HG02798 (cell line): ENCODE data around the gene GNAQ.
"Not testable (repeated sequence)": the region's sequence is repeated elsewhere in the genome, so short reads cannot be mapped to it uniquely, and the experiment has no call there.

Experiments
- ATAC-seq: cut with Tn5 transposase; IDR thresholded peaks from one replicate; pipeline ENCODE4 v1.9.1; 2021; ENCODE audit warnings: mild to moderate bottlenecking; ENCODE audit not compliant: unreplicated experiment, poor library complexity

The GNAQ gene

GRCh38 chr9:77725820-77726219 is 305.8 kb downstream of the GNAQ start:
- ATAC-seq: no peak

GRCh38 chr9:77725046-77725694 is 306.4 kb downstream of the GNAQ start:
- no peak for ATAC-seq

- ATAC-seq: not testable (repeated sequence)
These were observed 310.5 kb downstream of the GNAQ start for GRCh38 chr9:77721156-77721555.

- ATAC-seq: no peak
These were observed 312.3 kb downstream of the GNAQ start for GRCh38 chr9:77719321-77719720.

- ATAC-seq: not testable (repeated sequence)
These were observed 313.3 kb downstream of the GNAQ start for GRCh38 chr9:77718298-77718640.

- ATAC-seq: not testable (repeated sequence)
These were observed 313.9 kb downstream of the GNAQ start for GRCh38 chr9:77717608-77718297.

- ATAC-seq: no peak
These were observed 317.5 kb downstream of the GNAQ start for GRCh38 chr9:77714077-77714549.

- no peak for ATAC-seq
These were observed 319.0 kb downstream of the GNAQ start for GRCh38 chr9:77712533-77713130.

- no peak for ATAC-seq
These were observed 320.5 kb downstream of the GNAQ start for GRCh38 chr9:77710965-77711648.

- ATAC-seq: no peak
These were observed 321.3 kb downstream of the GNAQ start for GRCh38 chr9:77710316-77710715.

GRCh38 chr9:77708064-77708815 is 323.4 kb downstream of the GNAQ start:
- no peak for ATAC-seq

- no peak for ATAC-seq
These were observed 324.1 kb downstream of the GNAQ start for GRCh38 chr9:77707383-77708063.

- ATAC-seq: no peak
These were observed 326.0 kb downstream of the GNAQ start for GRCh38 chr9:77705636-77706035.

- ATAC-seq: not testable (repeated sequence)
These were observed 328.9 kb downstream of the GNAQ start for GRCh38 chr9:77702521-77703390.

- ATAC-seq: no peak
These were observed 334.2 kb downstream of the GNAQ start for GRCh38 chr9:77697238-77697984.

- not testable (repeated sequence) for ATAC-seq
These were observed 340.9 kb downstream of the GNAQ start for GRCh38 chr9:77690723-77691122.

- not testable (repeated sequence) for ATAC-seq
These were observed 341.5 kb downstream of the GNAQ start for GRCh38 chr9:77690119-77690518.

GRCh38 chr9:77687737-77688136 is 343.9 kb downstream of the GNAQ start:
- not testable (repeated sequence) for ATAC-seq
